Natural killer cell (primary cell): ENCODE measurements around the gene USH1G. TPM values are rescaled to one million over a fixed set of nuclear protein-coding genes. Genes with fewer than 3 reads are reported as not detected.
A peak's percentile ranks its signal among the peaks of the same experiment; 100 is the strongest.
"Not testable (repeated sequence)": the region's sequence is repeated elsewhere in the genome, so short reads cannot be mapped to it uniquely, and the experiment has no call there.

Experiments
- ATAC-seq, 3 donors: fragments of 150-1000 bp in 2 of 3; fragments of 200-7000 bp in 1 of 3; cut with Tn5 transposase; 1 replicate in 1 of 3; 2 replicates in 2 of 3; pipeline ENCODE4 v1.10.0; 2021; ENCODE audit warnings: mild to moderate bottlenecking in 2 of 3, moderate library complexity in 2 of 3
- DNase-seq, 2 donors: peaks; one replicate each; pipeline versions ENCODE4 v3.0.0 to v3.0.0-alpha.2; 2013 to 2021; ENCODE audit warnings: mixed read lengths in 1 of 2
- H3K27ac ChIP-seq: one replicate; pipeline ENCODE4 v1.5.1; 2013; ENCODE audit warnings: mild to moderate bottlenecking, low read length
- H3K27me3 ChIP-seq: one replicate; pipeline ENCODE4 v1.6.1; 2013; ENCODE audit warnings: low read length; ENCODE audit not compliant: control insufficient read depth, insufficient read depth
- H3K36me3 ChIP-seq: one replicate; pipeline ENCODE4 v1.6.1; 2013; ENCODE audit warnings: low read length; ENCODE audit not compliant: control insufficient read depth, insufficient read depth
- H3K4me1 ChIP-seq: one replicate; pipeline ENCODE4 v1.6.1; 2013; ENCODE audit warnings: low read length; ENCODE audit not compliant: control insufficient read depth, insufficient read depth
- H3K4me3 ChIP-seq: one replicate; pipeline ENCODE4 v1.5.1; 2013; ENCODE audit warnings: low read length
- H3K9me3 ChIP-seq: one replicate; pipeline ENCODE4 v1.6.1; 2013; ENCODE audit warnings: low read length; ENCODE audit not compliant: control insufficient read depth, insufficient read depth
- H3K27ac Mint-ChIP-seq, 2 donors: one replicate each; pipeline ENCODE4 v1.8.0; 2022; ENCODE audit warnings: mild to moderate bottlenecking in 2 of 2, mixed read lengths in 2 of 2, moderate library complexity in 1 of 2
- H3K27me3 Mint-ChIP-seq, 2 donors: one replicate each; pipeline ENCODE4 v1.8.0; 2022; ENCODE audit warnings: low read depth in 2 of 2, mixed read lengths in 2 of 2
- H3K36me3 Mint-ChIP-seq: one replicate; pipeline ENCODE4 v1.8.0; 2022; ENCODE audit warnings: mixed read lengths
- H3K4me1 Mint-ChIP-seq, 2 donors: one replicate each; pipeline ENCODE4 v1.8.0; 2022; ENCODE audit warnings: mixed read lengths in 2 of 2
- H3K4me3 Mint-ChIP-seq: one replicate; pipeline ENCODE4 v1.8.0; 2022; ENCODE audit warnings: mild to moderate bottlenecking, moderate library complexity, mixed read lengths
- H3K9me3 Mint-ChIP-seq, 2 donors: one replicate each; pipeline ENCODE4 v1.8.0; 2022; ENCODE audit warnings: mixed read lengths in 2 of 2
- CTCF ChIP-seq: fragments of 200-600 bp; IDR thresholded peaks from one replicate; pipeline ENCODE4 v1.8.0; 2022; ENCODE audit warnings: antibody characterized with exemption
- WGBS: methylation state at CpG from one replicate; pipeline ENCODE4 v1.1.7; 2013; ENCODE audit warnings: missing lambda C conversion rate; ENCODE audit not compliant: insufficient coverage; 5-methylcytosine and 5-hydroxymethylcytosine counted together
- intact Hi-C: fragments of 100-400 bp; cut with micrococcal nuclease; formaldehyde crosslinking; loops from one replicate; pipeline ENCODE4 v1.14.2; 2022
- total RNA-seq, 4 donors: library from RNA; stranded (reverse); fragments of 120-200 nt in 1 of 4; gene quantifications; one replicate each; pipeline versions ENCODE4 v1.2.3 to v1.2.4, GENCODE V29; 2013 to 2022

The USH1G gene
- total RNA-seq, 3 donors from 2014 or later (not counting 1 experiment from before 2014, with no cell fraction given), result not detected

GRCh38 chr17:74916851-74917199 lies 6.2 kb downstream of the USH1G start:
- Mint-ChIP-seq H3K4me1 (no peaks in the 10 kb centered on the region), H3K27ac (no peak overlapping the region)
- H3K4me3 ChIP-seq, result no peak overlapping the region

GRCh38 chr17:74916136-74916850 lies 6.8 kb downstream of the USH1G start:
- Histone ChIP-seq H3K27me3 (no peaks in the 10 kb centered on the region), H3K4me1 (peaks cover 9% of the 10 kb centered on the region), H3K4me3 (no peak overlapping the region), H3K27ac (no peak overlapping the region), H3K9me3 (no peaks in the 10 kb centered on the region), H3K36me3 (no peaks in the 10 kb centered on the region)
- no peaks in the 10 kb centered on the region for H3K36me3 Mint-ChIP-seq
- 92% methylated on average over 13 of the region's 13 CpGs for WGBS
- H3K27ac Mint-ChIP-seq, result no peak overlapping the region
- H3K27me3 Mint-ChIP-seq, result peaks cover 0 to 8% of the 10 kb centered on the region in 2 donors
- intact Hi-C loops, result no loop called here
- TF ChIP-seq CTCF, result no peak
- H3K9me3 Mint-ChIP-seq, result no peaks in the 10 kb centered on the region
- H3K4me1 Mint-ChIP-seq, result no peaks in the 10 kb centered on the region
- DNase-seq, result no peak
- H3K4me3 Mint-ChIP-seq, result no peak overlapping the region
- ATAC-seq, result peak in 1 of 3 donors; percentile 17

More at GRCh38 chr17:74916851-74917199, 6.2 kb downstream of the USH1G start:
- Histone ChIP-seq H3K9me3 (no peaks in the 10 kb centered on the region), H3K4me1 (peaks cover 9% of the 10 kb centered on the region), H3K36me3 (no peaks in the 10 kb centered on the region), H3K27me3 (no peaks in the 10 kb centered on the region), H3K27ac (no peak overlapping the region)
- TF ChIP-seq CTCF, result no peak
- no peak overlapping the region for H3K4me3 Mint-ChIP-seq
- WGBS, result 92% methylated on average over 11 of the region's 11 CpGs
- H3K9me3 Mint-ChIP-seq, result no peaks in the 10 kb centered on the region
- H3K36me3 Mint-ChIP-seq, result no peaks in the 10 kb centered on the region
- ATAC-seq (peak in 1 of 3 donors; percentile 27), DNase-seq (no peak)
- intact Hi-C loops, result no loop called here
- H3K27me3 Mint-ChIP-seq, result peaks cover 0 to 11% of the 10 kb centered on the region in 2 donors

- H3K36me3 ChIP-seq, DNase-seq, ATAC-seq, H3K27me3 ChIP-seq, H3K27me3 Mint-ChIP-seq, H3K4me3 ChIP-seq, H3K9me3 ChIP-seq, intact Hi-C loops, H3K4me1 ChIP-seq, H3K36me3 Mint-ChIP-seq, H3K9me3 Mint-ChIP-seq, H3K27ac ChIP-seq, H3K4me1 Mint-ChIP-seq, H3K4me3 Mint-ChIP-seq, H3K27ac Mint-ChIP-seq: not testable (repeated sequence)
- WGBS, result 86% methylated on average over 7 of the region's 8 CpGs
Measured at GRCh38 chr17:74911423-74911822, 11.6 kb downstream of the USH1G start.

- WGBS, result 81% methylated on average over 4 of the region's 4 CpGs
- H3K36me3 Mint-ChIP-seq, H3K27me3 Mint-ChIP-seq, H3K9me3 Mint-ChIP-seq, H3K27ac Mint-ChIP-seq, ATAC-seq, H3K4me3 Mint-ChIP-seq, DNase-seq, H3K27ac ChIP-seq, H3K4me1 Mint-ChIP-seq, intact Hi-C loops, H3K36me3 ChIP-seq, H3K4me1 ChIP-seq, H3K27me3 ChIP-seq, H3K9me3 ChIP-seq, H3K4me3 ChIP-seq: not testable (repeated sequence)
Measured at GRCh38 chr17:74909097-74909496, 14.0 kb downstream of the USH1G start.
